CD14-positive monocyte (primary cell): ENCODE measurements around the gene PDE1C. TPM values are rescaled to one million over a fixed set of nuclear protein-coding genes. Genes with fewer than 3 reads are reported as not detected.

Experiments used
- DNase-seq, 3 donors: peaks; one replicate each; pipeline ENCODE4 v3.0.0-alpha.2; 2011 to 2022
- H2AFZ ChIP-seq: 2 replicates; pipeline ENCODE4 v1.6.0; 2012; ENCODE audit warnings: mild to moderate bottlenecking, low read depth, low read length, inconsistent platforms; ENCODE audit not compliant: insufficient read depth, poor library complexity, severe bottlenecking
- H3K27ac ChIP-seq, 2 donors: 1 replicate in 1 of 2; 2 replicates in 1 of 2; pipeline ENCODE4 v1.5.1; 2012 to 2013; ENCODE audit warnings: low read length in 2 of 2, control low read depth in 1 of 2, inconsistent platforms in 1 of 2, low read depth in 1 of 2, mild to moderate bottlenecking in 1 of 2
- H3K27me3 ChIP-seq, 2 donors: one replicate each; pipeline versions ENCODE4 v1.6.0 to v1.6.1; 2011 to 2013; ENCODE audit warnings: low read length in 2 of 2; ENCODE audit not compliant: control insufficient read depth in 2 of 2, insufficient read depth in 2 of 2
- H3K36me3 ChIP-seq, 2 donors: replicated peaks in 1 of 2; 1 replicate in 1 of 2; 2 replicates in 1 of 2; pipeline versions ENCODE4 v1.5.1 to v1.6.1; 2012 to 2013; ENCODE audit warnings: low read length in 2 of 2, control low read depth in 1 of 2, inconsistent platforms in 1 of 2, mild to moderate bottlenecking in 1 of 2; ENCODE audit not compliant: insufficient read depth in 2 of 2, control insufficient read depth in 1 of 2
- H3K4me1 ChIP-seq, 2 donors: 1 replicate in 1 of 2; 2 replicates in 1 of 2; pipeline versions ENCODE4 v1.5.1 to v1.6.1; 2012 to 2013; ENCODE audit warnings: low read length in 2 of 2, control low read depth in 1 of 2, inconsistent platforms in 1 of 2, mild to moderate bottlenecking in 1 of 2, moderate library complexity in 1 of 2; ENCODE audit not compliant: insufficient read depth in 2 of 2, control insufficient read depth in 1 of 2
- H3K4me2 ChIP-seq: replicated peaks from 2 replicates; pipeline ENCODE3; 2012; ENCODE audit warnings: low read length, moderate library complexity, mild to moderate bottlenecking; ENCODE audit not compliant: poor library complexity, severe bottlenecking; ENCODE audit errors: extremely low read depth
- H3K4me3 ChIP-seq, 3 experiments: fragments of 200-600 bp in 1 of 3; sonication (generic) in 1 of 3; replicated peaks in 1 of 3; 1 replicate in 2 of 3; 2 replicates in 1 of 3; pipeline ENCODE4 v1.5.1; 2011 to 2013; ENCODE audit warnings: low read length in 3 of 3, mild to moderate bottlenecking in 3 of 3, control low read depth in 2 of 3, low read depth in 2 of 3, inconsistent platforms in 1 of 3, moderate library complexity in 1 of 3
- H3K79me2 ChIP-seq: 2 replicates; pipeline ENCODE4 v1.6.0; 2012; ENCODE audit warnings: mild to moderate bottlenecking, control low read depth, inconsistent platforms, low read length, moderate library complexity; ENCODE audit not compliant: insufficient read depth
- H3K9ac ChIP-seq: 2 replicates; pipeline ENCODE4 v1.6.0; 2017; ENCODE audit warnings: low read length, mild to moderate bottlenecking; ENCODE audit not compliant: insufficient read depth, poor library complexity, severe bottlenecking
- H3K9me3 ChIP-seq, 2 donors: replicated peaks in 1 of 2; 1 replicate in 1 of 2; 2 replicates in 1 of 2; pipeline versions ENCODE4 v1.5.1 to v1.6.1; 2012 to 2013; ENCODE audit warnings: low read length in 2 of 2, control low read depth in 1 of 2; ENCODE audit not compliant: control insufficient read depth in 1 of 2, insufficient read depth in 1 of 2
- H4K20me1 ChIP-seq: 2 replicates; pipeline ENCODE4 v1.6.0; 2012; ENCODE audit warnings: mild to moderate bottlenecking, low read length, control low read depth, moderate library complexity; ENCODE audit not compliant: insufficient read depth
- H3K27ac Mint-ChIP-seq, 7 donors: one replicate each; pipeline ENCODE4 v1.8.0; 2020; ENCODE audit warnings: mild to moderate bottlenecking in 7 of 7, mixed read lengths in 7 of 7, moderate library complexity in 6 of 7, inconsistent platforms in 2 of 7
- H3K27me3 Mint-ChIP-seq, 3 donors: one replicate each; pipeline ENCODE4 v1.8.0; 2021 to 2022; ENCODE audit warnings: low read depth in 3 of 3, mild to moderate bottlenecking in 3 of 3, mixed read lengths in 3 of 3, moderate library complexity in 3 of 3, inconsistent platforms in 1 of 3
- H3K36me3 Mint-ChIP-seq, 2 donors: one replicate each; pipeline ENCODE4 v1.8.0; 2020; ENCODE audit warnings: mixed read lengths in 2 of 2, inconsistent platforms in 1 of 2, mild to moderate bottlenecking in 1 of 2
- H3K4me1 Mint-ChIP-seq: one replicate; pipeline ENCODE4 v1.8.0; 2020; ENCODE audit warnings: mild to moderate bottlenecking, mixed read lengths
- H3K4me3 Mint-ChIP-seq, 2 donors: one replicate each; pipeline ENCODE4 v1.8.0; 2020; ENCODE audit warnings: mild to moderate bottlenecking in 2 of 2, mixed read lengths in 2 of 2, moderate library complexity in 1 of 2
- H3K9me3 Mint-ChIP-seq, 7 donors: one replicate each; pipeline ENCODE4 v1.8.0; 2020 to 2022; ENCODE audit warnings: mixed read lengths in 7 of 7, mild to moderate bottlenecking in 6 of 7, moderate library complexity in 6 of 7, inconsistent platforms in 2 of 7
- CTCF ChIP-seq: fragments of 200-600 bp; IDR thresholded peaks from one replicate; pipeline ENCODE4 v1.8.0; 2022; ENCODE audit warnings: antibody characterized with exemption, mild to moderate bottlenecking
- WGBS: methylation state at CpG from one replicate; pipeline ENCODE4 v1.1.5; 2013; ENCODE audit warnings: missing lambda C conversion rate; ENCODE audit not compliant: insufficient coverage; 5-methylcytosine and 5-hydroxymethylcytosine counted together
- intact Hi-C, 2 donors: fragments of 100-400 bp; cut with micrococcal nuclease; formaldehyde crosslinking; loops; one replicate each; pipeline versions ENCODE4 v1.15.0 to v1.15.1; 2023
- polyA plus RNA-seq, 3 donors: library from polyadenylated mRNA; depleted of rRNA in 1 of 3; unstranded in 2 of 3; stranded (reverse) in 1 of 3; fragments of 300-500 nt in 2 of 3; fragments of >200 nt in 1 of 3; fragmentation: Illumina TruSeq in 2 of 3; gene quantifications; 1 replicate in 2 of 3; 2 replicates in 1 of 3; pipeline ENCODE4 v1.2.3, GENCODE V29; 2012 to 2021

Gene PDE1C
- polyA plus RNA-seq, 3 donors = not detected

- H4K20me1 ChIP-seq = no peaks in the 10 kb centered on the region
- H3K4me2 ChIP-seq = no peak overlapping the region
- peaks cover 0 to 2% (median 0%) of the 10 kb centered on the region in 7 donors for H3K9me3 Mint-ChIP-seq
- no peak overlapping the region for H2AFZ ChIP-seq
- no peaks in the 10 kb centered on the region for H3K4me1 ChIP-seq
- H3K27ac ChIP-seq = no peak overlapping the region
- H3K27ac Mint-ChIP-seq = no peak overlapping the region
- DNase-seq = no peak
- no peaks in the 10 kb centered on the region for H3K27me3 ChIP-seq
- intact Hi-C loops = no loop called here
- WGBS = 94% methylated on average over 2 of the region's 2 CpGs
- no peaks in the 10 kb centered on the region for H3K36me3 ChIP-seq
- no peak for TF ChIP-seq CTCF
- no peaks in the 10 kb centered on the region for H3K36me3 Mint-ChIP-seq
- no peaks in the 10 kb centered on the region for H3K27me3 Mint-ChIP-seq
- H3K4me1 Mint-ChIP-seq = no peaks in the 10 kb centered on the region
- H3K4me3 Mint-ChIP-seq = no peak overlapping the region
- no peaks in the 10 kb centered on the region for H3K9me3 ChIP-seq
- no peak overlapping the region for H3K9ac ChIP-seq
- H3K4me3 ChIP-seq = no peak overlapping the region
- H3K79me2 ChIP-seq = no peaks in the 10 kb centered on the region
These were observed 285.1 kb downstream of the PDE1C start for GRCh38 chr7:31785101-31785500.

- Mint-ChIP-seq H3K9me3 (no peaks in the 10 kb centered on the region), H3K27ac (no peak overlapping the region), H3K27me3 (no peaks in the 10 kb centered on the region), H3K4me3 (no peak overlapping the region), H3K4me1 (no peaks in the 10 kb centered on the region), H3K36me3 (no peaks in the 10 kb centered on the region)
- intact Hi-C loops = no loop called here
- Histone ChIP-seq H3K27ac (no peak overlapping the region), H3K9ac (no peak overlapping the region), H3K9me3 (no peaks in the 10 kb centered on the region), H2AFZ (no peak overlapping the region), H3K27me3 (no peaks in the 10 kb centered on the region), H3K4me3 (no peak overlapping the region), H4K20me1 (no peaks in the 10 kb centered on the region), H3K4me2 (no peak overlapping the region), H3K79me2 (no peaks in the 10 kb centered on the region), H3K36me3 (no peaks in the 10 kb centered on the region), H3K4me1 (no peaks in the 10 kb centered on the region)
- 86% methylated on average over 1 of the region's 2 CpGs for WGBS
- no peak for TF ChIP-seq CTCF
- no peak for DNase-seq
These were observed 287.0 kb downstream of the PDE1C start for GRCh38 chr7:31783221-31783620.
